Astrocyte of the spinal cord (primary cell): Measurements from ENCODE around the gene AFG1L.
"Not testable (repeated sequence)": the region's sequence is repeated elsewhere in the genome, so short reads cannot be mapped to it uniquely, and the experiment has no call there.

Experiments used
- DNase-seq: peaks from one replicate; pipeline ENCODE4 v3.0.0; 2011; ENCODE audit warnings: low read depth, low spot score
- H3K4me3 ChIP-seq: 2 replicates; pipeline ENCODE4 v1.5.1; 2011; ENCODE audit warnings: low read depth, mild to moderate bottlenecking, low read length, moderate library complexity
- CTCF ChIP-seq: IDR thresholded peaks from 2 replicates; pipeline ENCODE4 v1.5.1; 2012; ENCODE audit warnings: low read depth, mild to moderate bottlenecking, low read length, inconsistent platforms
- in situ Hi-C: cut with HindIII; loops from 2 replicates; pipeline ENCODE4 v1.10.0; 2017; ENCODE audit warnings: low sequenced_read_pairs

The AFG1L gene

GRCh38 chr6:108559884-108560462, 265.1 kb downstream of the AFG1L start:
- H3K4me3 ChIP-seq = peak overlapping the region; percentile 84
- DNase-seq = peak; percentile 88
- in situ Hi-C loops = no loop called here
- no peak for TF ChIP-seq CTCF

DNA sequence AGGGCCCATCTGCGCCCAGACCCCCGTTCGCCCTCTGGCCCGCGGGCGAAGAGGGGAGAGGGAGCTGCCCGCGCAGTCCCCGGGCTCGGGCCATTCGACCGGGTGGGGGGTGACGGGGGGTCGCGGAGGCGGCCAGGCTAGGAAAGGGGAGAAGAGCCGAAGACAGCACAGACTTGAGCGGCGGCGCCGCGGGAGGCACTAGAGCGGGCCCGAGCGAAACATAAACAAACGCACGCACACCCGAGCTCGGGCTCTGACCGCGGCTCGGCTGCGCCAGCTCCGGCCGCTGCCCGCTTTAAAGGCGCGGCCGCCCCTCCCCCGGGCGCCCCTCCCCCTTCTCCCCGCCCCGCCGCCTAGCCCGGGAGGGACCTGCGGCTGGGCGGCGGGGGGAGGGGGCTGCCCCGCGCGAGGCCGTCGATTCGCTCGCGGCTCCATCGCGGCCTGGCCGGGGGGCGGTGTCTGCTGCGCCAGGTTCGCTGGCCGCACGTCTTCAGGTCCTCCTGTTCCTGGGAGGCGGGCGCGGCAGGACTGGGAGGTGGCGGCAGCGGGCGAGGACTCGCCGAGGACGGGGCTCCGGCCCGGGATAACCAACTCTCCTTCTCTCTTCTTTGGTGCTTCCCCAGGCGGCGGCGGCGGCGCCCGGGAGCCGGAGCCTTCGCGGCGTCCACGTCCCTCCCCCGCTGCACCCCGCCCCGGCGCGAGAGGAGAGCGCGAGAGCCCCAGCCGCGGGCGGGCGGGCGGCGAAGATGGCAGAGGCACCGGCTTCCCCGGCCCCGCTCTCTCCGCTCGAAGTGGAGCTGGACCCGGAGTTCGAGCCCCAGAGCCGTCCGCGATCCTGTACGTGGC, 265.8 kb downstream of the AFG1L start, which contains the start of gene FOXO3:
Gene FOXO3 (plus strand): TSS at position 455 of the 846 bp plus-strand sequence. CDS start 292 bp downstream, at position 747.
- H3K4me3 ChIP-seq = peak within 1 kb of the TSS; percentile 90
- no peak for TF ChIP-seq CTCF
- in situ Hi-C loops = no loop called here
- peak; percentile 94 for DNase-seq

DNA sequence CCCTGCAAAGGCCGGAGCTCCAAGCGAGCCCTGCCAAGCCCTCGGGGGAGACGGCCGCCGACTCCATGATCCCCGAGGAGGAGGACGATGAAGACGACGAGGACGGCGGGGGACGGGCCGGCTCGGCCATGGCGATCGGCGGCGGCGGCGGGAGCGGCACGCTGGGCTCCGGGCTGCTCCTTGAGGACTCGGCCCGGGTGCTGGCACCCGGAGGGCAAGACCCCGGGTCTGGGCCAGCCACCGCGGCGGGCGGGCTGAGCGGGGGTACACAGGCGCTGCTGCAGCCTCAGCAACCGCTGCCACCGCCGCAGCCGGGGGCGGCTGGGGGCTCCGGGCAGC, 266.4 kb downstream of the AFG1L start:
- in situ Hi-C loops, DNase-seq: not testable (repeated sequence)
- peak overlapping the region; percentile 90 for H3K4me3 ChIP-seq

DNA sequence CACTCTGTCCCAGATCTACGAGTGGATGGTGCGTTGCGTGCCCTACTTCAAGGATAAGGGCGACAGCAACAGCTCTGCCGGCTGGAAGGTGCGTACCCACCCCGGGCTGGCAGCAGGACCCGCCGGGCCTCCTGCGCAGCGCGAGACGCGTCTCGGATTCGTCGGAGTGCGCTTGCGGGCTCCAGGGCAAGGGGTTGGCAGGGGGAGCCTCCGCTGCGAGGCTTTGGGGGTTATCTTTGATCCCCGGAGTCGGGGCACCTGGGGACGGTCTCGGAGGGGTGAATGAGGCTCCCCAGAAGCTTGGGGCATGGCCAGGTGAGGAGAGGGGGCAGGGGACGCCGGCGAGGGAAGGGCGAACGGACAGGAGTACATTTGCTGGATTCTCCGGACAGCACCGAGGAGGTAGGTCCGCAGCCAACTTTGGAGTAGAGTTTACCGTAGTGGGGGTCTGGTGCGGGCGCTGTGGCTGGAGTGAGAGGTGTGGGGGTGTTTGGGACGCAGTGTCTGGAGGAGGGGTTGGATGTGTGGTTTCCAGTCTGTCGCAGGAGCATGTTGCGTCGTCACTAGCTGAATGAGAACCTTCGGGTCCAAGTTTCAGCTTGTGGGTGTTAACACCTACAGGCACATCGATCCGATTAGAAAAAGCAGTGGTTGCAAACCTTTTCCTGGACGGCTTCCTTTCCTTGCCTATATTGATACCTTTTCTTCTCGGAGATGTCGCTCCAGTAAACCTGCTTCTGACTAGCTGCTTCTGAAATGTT, 267.1 kb downstream of the AFG1L start:
- in situ Hi-C loops = no loop called here
- H3K4me3 ChIP-seq = peak overlapping the region; percentile 90
- DNase-seq = peak; percentile 32
- no peak for TF ChIP-seq CTCF

DNA sequence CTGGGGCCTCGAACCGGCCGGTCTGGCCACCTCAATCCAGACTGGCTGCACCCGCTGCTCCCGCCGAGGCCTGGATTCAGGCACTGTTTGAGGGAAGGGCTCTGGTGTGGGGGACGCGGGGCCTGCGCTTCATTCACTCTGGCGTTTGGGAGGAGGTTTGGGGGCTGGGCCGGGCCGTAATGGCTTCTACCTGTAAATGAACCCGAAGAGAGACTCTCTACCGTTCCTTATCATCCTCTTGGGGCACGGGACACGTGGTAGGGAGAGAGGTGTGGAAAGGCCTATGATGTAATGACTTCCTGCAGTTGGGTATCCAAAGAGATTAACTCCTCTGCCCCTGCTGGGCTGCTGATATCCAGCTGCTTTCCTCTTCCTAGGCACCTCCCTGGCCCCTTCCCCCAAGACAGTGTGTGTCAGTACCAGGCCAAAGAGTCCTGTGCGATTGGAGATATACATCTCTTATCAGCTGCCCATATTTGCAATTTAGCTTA, 267.7 kb downstream of the AFG1L start:
- in situ Hi-C loops = no loop called here
- no peak for TF ChIP-seq CTCF
- peak; percentile 73 for DNase-seq
- peak overlapping the region; percentile 90 for H3K4me3 ChIP-seq

DNA sequence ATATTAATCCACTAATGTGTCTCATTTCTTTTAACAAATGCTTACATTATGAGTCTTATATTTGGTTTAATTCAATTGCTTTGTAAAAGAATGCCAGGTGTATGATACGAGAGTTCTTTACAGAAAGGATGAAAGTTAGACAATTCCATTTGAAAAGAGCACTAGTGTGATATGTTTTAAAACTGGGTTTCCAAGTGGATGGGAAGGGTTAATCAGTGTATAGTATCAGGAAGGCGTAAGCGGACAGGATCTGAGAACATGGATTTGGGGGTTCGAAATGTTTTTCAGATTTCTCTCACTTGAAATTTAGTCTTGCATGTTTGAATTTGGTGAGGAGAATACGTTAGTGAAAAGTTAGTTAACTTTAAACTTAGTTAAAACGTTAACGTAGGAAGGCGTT, 268.4 kb downstream of the AFG1L start:
- in situ Hi-C loops = no loop called here
- H3K4me3 ChIP-seq = peak overlapping the region; percentile 90
- TF ChIP-seq CTCF = no peak
- DNase-seq = no peak
